Epithelial cell of alveolus of lung (primary cell): Measurements from ENCODE around the gene CCDC32. TPM values are rescaled to one million over a fixed set of nuclear protein-coding genes. Genes with fewer than 3 reads are reported as not detected.

ENCODE experiments used
- total RNA-seq: library from RNA; depleted of rRNA; stranded (reverse); fragments of >200 nt; gene quantifications from 2 replicates; pipeline ENCODE4 v1.2.1, GENCODE V29; 2015

Gene CCDC32
- total RNA-seq: 26.5 and 49.1 TPM in 2 replicates

GRCh38 chr15:40564591-40565332 lies at the start of gene CCDC32:
TSS of gene CCDC32 (minus strand) at chr15:40565042. CDS start at chr15:40563015, 2,027 bp downstream.

GRCh38 chr15:40593588-40594428 lies 29.0 kb upstream of the CCDC32 start, which contains the start of gene KNL1:
TSS of gene KNL1 (plus strand) at chr15:40594249. CDS start at chr15:40602932, 8,683 bp downstream.

GRCh38 chr15:40569129-40569953 lies 4.5 kb upstream of the CCDC32 start, which contains the start of gene RPUSD2:
TSS of gene RPUSD2 (plus strand) at chr15:40569299. CDS start at chr15:40569338, 39 bp downstream.

Other genes with a start within 250 kb of the CCDC32 start
- 10.7 and 12.2 TPM in 2 replicates for gene INAFM2, start 241.3 kb downstream of the CCDC32 start, total RNA-seq
- gene CCDC9B, start 224.1 kb downstream of the CCDC32 start, total RNA-seq: 2.3 and 3.0 TPM in 2 replicates
- not detected in 2 replicates for gene PHGR1, start 214.0 kb downstream of the CCDC32 start, total RNA-seq
- gene DISP2, start 206.8 kb downstream of the CCDC32 start, total RNA-seq: 0.08 and 0.13 TPM in 2 replicates
- 26.0 and 32.6 TPM in 2 replicates for gene KNSTRN, start 182.3 kb downstream of the CCDC32 start, total RNA-seq
- 30.5 and 32.3 TPM in 2 replicates for gene IVD, start 159.2 kb downstream of the CCDC32 start, total RNA-seq
- gene BAHD1, start 124.1 kb downstream of the CCDC32 start, total RNA-seq: 9.8 and 10.5 TPM in 2 replicates
- gene CHST14, start 94.1 kb downstream of the CCDC32 start, total RNA-seq: 29.5 and 41.4 TPM in 2 replicates
- 9.2 and 14.9 TPM in 2 replicates for gene RPUSD2, start 4.3 kb upstream of the CCDC32 start, total RNA-seq
- gene KNL1, start 29.2 kb upstream of the CCDC32 start, total RNA-seq: 7.9 and 16.4 TPM in 2 replicates
- 4.2 and 11.5 TPM in 2 replicates for gene RAD51, start 130.1 kb upstream of the CCDC32 start, total RNA-seq
- 20.5 and 21.7 TPM in 2 replicates for gene RMDN3, start 190.2 kb upstream of the CCDC32 start, total RNA-seq
- gene GCHFR, start 199.0 kb upstream of the CCDC32 start, total RNA-seq: 7.7 and 11.5 TPM in 2 replicates
- not detected in 2 replicates for gene C15orf62, start 204.9 kb upstream of the CCDC32 start, total RNA-seq
- gene ZFYVE19, start 242.0 kb upstream of the CCDC32 start, total RNA-seq: 16.3 and 40.4 TPM in 2 replicates
- gene DNAJC17, start 242.4 kb upstream of the CCDC32 start, total RNA-seq: 25.0 and 63.8 TPM in 2 replicates